Glutamatergic neuron (in vitro differentiated cells): ENCODE results near the gene ACAP3. TPM values are rescaled to one million over a fixed set of nuclear protein-coding genes. Genes with fewer than 3 reads are reported as not detected.
A peak's percentile ranks its signal among the peaks of the same experiment; 100 is the strongest.

ENCODE experiments used
- DNase-seq: peaks from one replicate; pipeline ENCODE4 v3.0.0; 2022
- H3K27ac Mint-ChIP-seq: one replicate; pipeline ENCODE4 v1.8.0; 2020; ENCODE audit warnings: mild to moderate bottlenecking, mixed read lengths, inconsistent platforms; ENCODE audit not compliant: unreplicated experiment
- H3K27me3 Mint-ChIP-seq: one replicate; pipeline ENCODE4 v1.8.0; 2020; ENCODE audit warnings: mild to moderate bottlenecking, moderate library complexity, mixed read lengths, inconsistent platforms; ENCODE audit not compliant: unreplicated experiment
- H3K36me3 Mint-ChIP-seq: one replicate; pipeline ENCODE4 v1.8.0; 2020; ENCODE audit warnings: mild to moderate bottlenecking, mixed read lengths, inconsistent platforms; ENCODE audit not compliant: unreplicated experiment
- H3K4me1 Mint-ChIP-seq: one replicate; pipeline ENCODE4 v1.8.0; 2020; ENCODE audit warnings: mild to moderate bottlenecking, low read depth, mixed read lengths, inconsistent platforms; ENCODE audit not compliant: unreplicated experiment
- H3K4me3 Mint-ChIP-seq: one replicate; pipeline ENCODE4 v1.8.0; 2020; ENCODE audit warnings: mild to moderate bottlenecking, mixed read lengths, inconsistent platforms; ENCODE audit not compliant: unreplicated experiment
- H3K9me3 Mint-ChIP-seq: one replicate; pipeline ENCODE4 v1.8.0; 2020; ENCODE audit warnings: mild to moderate bottlenecking, moderate library complexity, mixed read lengths, inconsistent platforms; ENCODE audit not compliant: unreplicated experiment
- CTCF ChIP-seq: fragments of 200-600 bp; sonication (generic); IDR thresholded peaks from one replicate; pipeline ENCODE4 v1.5.0; 2021; ENCODE audit not compliant: partially characterized antibody, unreplicated experiment
- total RNA-seq: library from RNA; stranded (reverse); fragmentation: NEBNext Ultra II Directional; extraction: Animal tissue kit (Norgen Biotek cat#: 25700); gene quantifications from one replicate; pipeline ENCODE4 v1.2.1, GENCODE V29; 2021; ENCODE audit not compliant: unreplicated experiment

ACAP3 gene
- total RNA-seq, 1 donor from 2014 or later = 1,099 TPM

GRCh38 chr1:1285611-1286311 is 22.0 kb downstream of the ACAP3 start:
- no peaks in the 10 kb centered on the region for H3K36me3 Mint-ChIP-seq
- H3K4me1 Mint-ChIP-seq = no peaks in the 10 kb centered on the region
- H3K27me3 Mint-ChIP-seq = peaks cover 12% of the 10 kb centered on the region
- no peak overlapping the region for H3K4me3 Mint-ChIP-seq
- H3K9me3 Mint-ChIP-seq = peaks cover 4% of the 10 kb centered on the region
- DNase-seq = peak; percentile 34
- H3K27ac Mint-ChIP-seq = no peak overlapping the region
- TF ChIP-seq CTCF = no peak

DNA sequence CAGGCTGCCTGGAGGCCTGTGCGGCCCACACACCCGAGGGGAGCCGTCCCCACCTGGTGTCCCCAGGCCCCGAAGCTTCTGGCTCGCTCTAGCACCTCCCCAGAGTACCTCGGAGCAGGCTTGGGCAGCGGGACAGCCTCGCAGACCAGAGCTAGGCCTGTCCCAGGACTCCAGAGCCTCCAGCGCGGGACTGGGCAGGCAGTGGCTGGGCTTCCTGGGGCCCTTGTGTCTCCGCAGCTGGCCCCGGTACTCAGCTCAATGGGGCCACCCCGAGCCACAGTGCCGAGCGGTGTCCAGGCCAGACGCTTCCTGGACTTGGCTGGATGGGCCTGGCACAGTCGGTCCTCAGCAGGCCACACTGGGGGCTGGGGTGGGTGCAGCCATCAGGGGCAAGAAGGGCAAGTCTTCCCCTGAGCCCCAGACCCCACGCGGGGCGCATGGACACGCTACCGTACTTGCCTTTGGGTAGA is 22.6 kb downstream of the ACAP3 start:
- Mint-ChIP-seq H3K27ac (no peak overlapping the region), H3K36me3 (no peaks in the 10 kb centered on the region), H3K9me3 (peaks cover 4% of the 10 kb centered on the region), H3K4me3 (no peak overlapping the region), H3K4me1 (no peaks in the 10 kb centered on the region), H3K27me3 (peaks cover 8% of the 10 kb centered on the region)
- no peak for TF ChIP-seq CTCF
- DNase-seq = peak; percentile 19

GRCh38 chr1:1284221-1285101 is 23.3 kb downstream of the ACAP3 start:
- no peak for TF ChIP-seq CTCF
- H3K4me3 Mint-ChIP-seq = no peak overlapping the region
- no peaks in the 10 kb centered on the region for H3K4me1 Mint-ChIP-seq
- DNase-seq = peak; percentile 25
- no peaks in the 10 kb centered on the region for H3K36me3 Mint-ChIP-seq
- H3K27me3 Mint-ChIP-seq = peaks cover 7% of the 10 kb centered on the region
- H3K9me3 Mint-ChIP-seq = peaks cover 4% of the 10 kb centered on the region
- no peak overlapping the region for H3K27ac Mint-ChIP-seq

DNA sequence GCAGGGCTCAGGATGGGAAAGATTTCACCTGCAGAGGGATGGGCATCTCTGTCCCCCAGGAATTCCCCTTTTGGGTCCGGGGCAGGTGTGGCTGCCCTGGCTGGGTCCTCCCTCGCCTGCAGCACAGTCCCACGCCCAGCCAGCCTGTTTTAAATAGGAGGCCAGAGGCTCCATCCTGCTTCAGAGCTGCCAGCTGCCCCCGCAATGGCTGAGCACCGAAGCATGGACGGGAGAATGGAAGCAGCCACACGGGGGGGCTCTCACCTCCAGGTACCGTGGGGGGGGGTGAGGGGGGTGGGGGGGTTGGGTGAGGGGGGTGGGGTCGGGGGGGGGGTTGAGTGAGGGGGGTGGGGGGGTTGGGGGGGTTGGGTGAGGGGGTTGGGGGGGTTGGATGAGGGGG is 23.9 kb downstream of the ACAP3 start:
- DNase-seq = peak; percentile 69
- Mint-ChIP-seq H3K36me3 (no peaks in the 10 kb centered on the region), H3K27me3 (peaks cover 7% of the 10 kb centered on the region), H3K4me3 (no peak overlapping the region), H3K4me1 (no peaks in the 10 kb centered on the region), H3K27ac (no peak overlapping the region), H3K9me3 (peaks cover 4% of the 10 kb centered on the region)
- TF ChIP-seq CTCF = no peak

- TF ChIP-seq CTCF = no peak
- no peak overlapping the region for H3K27ac Mint-ChIP-seq
- H3K4me3 Mint-ChIP-seq = no peak overlapping the region
- peaks cover 7% of the 10 kb centered on the region for H3K27me3 Mint-ChIP-seq
- H3K4me1 Mint-ChIP-seq = no peaks in the 10 kb centered on the region
- H3K36me3 Mint-ChIP-seq = no peaks in the 10 kb centered on the region
- H3K9me3 Mint-ChIP-seq = peaks cover 4% of the 10 kb centered on the region
- DNase-seq = no peak
Measured at GRCh38 chr1:1282998-1283397, 24.7 kb downstream of the ACAP3 start.
